Body of pancreas (tissue), 4 donors: ENCODE results near the gene CCN5.

ENCODE experiments used
- POLR2A ChIP-seq, 3 donors: fragments of 450-650 bp; IDR thresholded peaks; one replicate each; pipeline ENCODE4 v1.6.1; 2016; ENCODE audit warnings: antibody characterized with exemption in 3 of 3, mild to moderate bottlenecking in 2 of 3
- TF ChIP-seq, protein P1 (sequence below), 7 experiments: fragments of 450-650 bp in 4 of 7; fragments of 200-600 bp in 3 of 7; sonication (generic) in 3 of 7; IDR thresholded peaks; one replicate each; pipeline ENCODE4 v1.5.1; 2016 to 2019; ENCODE audit warnings: antibody characterized with exemption in 7 of 7

DNA sequence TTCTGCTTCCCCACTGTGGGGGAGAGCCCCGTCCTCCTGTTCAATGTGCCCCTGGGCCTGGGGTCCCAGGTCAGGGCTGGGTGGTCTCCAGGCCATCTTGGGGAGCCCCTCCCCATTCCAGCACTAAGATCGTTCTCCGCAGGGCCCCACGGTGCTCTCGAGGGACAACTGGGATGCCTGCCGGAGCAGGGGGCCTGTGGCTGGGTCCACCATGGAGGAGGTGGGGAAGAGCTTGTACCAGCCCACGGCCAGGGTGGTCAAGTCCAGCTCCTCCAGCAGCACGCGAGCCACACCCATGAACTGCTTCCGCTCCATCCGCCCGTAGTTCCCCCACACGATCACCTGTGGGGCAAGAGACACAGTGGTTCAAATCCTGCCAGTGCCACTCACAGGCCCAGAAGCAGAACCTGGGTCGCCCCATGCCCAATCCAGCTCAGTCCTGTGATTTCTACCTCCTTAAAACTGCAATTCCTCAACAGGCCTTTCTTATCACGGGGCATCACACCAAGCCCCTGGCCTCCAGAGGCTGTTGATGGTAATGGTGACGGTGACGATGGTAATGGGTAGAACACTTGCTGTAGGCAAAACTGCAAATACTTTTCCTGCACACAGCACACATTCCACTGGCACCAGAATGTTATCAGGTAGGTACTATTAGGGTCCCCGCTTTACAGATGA lies 41.0 kb downstream of the CCN5 start:
- TF ChIP-seq, protein P1, sequence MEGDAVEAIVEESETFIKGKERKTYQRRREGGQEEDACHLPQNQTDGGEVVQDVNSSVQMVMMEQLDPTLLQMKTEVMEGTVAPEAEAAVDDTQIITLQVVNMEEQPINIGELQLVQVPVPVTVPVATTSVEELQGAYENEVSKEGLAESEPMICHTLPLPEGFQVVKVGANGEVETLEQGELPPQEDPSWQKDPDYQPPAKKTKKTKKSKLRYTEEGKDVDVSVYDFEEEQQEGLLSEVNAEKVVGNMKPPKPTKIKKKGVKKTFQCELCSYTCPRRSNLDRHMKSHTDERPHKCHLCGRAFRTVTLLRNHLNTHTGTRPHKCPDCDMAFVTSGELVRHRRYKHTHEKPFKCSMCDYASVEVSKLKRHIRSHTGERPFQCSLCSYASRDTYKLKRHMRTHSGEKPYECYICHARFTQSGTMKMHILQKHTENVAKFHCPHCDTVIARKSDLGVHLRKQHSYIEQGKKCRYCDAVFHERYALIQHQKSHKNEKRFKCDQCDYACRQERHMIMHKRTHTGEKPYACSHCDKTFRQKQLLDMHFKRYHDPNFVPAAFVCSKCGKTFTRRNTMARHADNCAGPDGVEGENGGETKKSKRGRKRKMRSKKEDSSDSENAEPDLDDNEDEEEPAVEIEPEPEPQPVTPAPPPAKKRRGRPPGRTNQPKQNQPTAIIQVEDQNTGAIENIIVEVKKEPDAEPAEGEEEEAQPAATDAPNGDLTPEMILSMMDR (IDR thresholded peaks at IDR 0.05): no peak
- no peak for TF ChIP-seq POLR2A (IDR thresholded peaks at IDR 0.05)
